ENCODE results near the gene WNT6. TPM values are rescaled to one million over a fixed set of nuclear protein-coding genes. Genes with fewer than 3 reads are reported as not detected.

The WNT6 gene
- total and polyA plus RNA-seq, 4 donors: 0.08 to 0.20 TPM; not detected in 2

DNA sequence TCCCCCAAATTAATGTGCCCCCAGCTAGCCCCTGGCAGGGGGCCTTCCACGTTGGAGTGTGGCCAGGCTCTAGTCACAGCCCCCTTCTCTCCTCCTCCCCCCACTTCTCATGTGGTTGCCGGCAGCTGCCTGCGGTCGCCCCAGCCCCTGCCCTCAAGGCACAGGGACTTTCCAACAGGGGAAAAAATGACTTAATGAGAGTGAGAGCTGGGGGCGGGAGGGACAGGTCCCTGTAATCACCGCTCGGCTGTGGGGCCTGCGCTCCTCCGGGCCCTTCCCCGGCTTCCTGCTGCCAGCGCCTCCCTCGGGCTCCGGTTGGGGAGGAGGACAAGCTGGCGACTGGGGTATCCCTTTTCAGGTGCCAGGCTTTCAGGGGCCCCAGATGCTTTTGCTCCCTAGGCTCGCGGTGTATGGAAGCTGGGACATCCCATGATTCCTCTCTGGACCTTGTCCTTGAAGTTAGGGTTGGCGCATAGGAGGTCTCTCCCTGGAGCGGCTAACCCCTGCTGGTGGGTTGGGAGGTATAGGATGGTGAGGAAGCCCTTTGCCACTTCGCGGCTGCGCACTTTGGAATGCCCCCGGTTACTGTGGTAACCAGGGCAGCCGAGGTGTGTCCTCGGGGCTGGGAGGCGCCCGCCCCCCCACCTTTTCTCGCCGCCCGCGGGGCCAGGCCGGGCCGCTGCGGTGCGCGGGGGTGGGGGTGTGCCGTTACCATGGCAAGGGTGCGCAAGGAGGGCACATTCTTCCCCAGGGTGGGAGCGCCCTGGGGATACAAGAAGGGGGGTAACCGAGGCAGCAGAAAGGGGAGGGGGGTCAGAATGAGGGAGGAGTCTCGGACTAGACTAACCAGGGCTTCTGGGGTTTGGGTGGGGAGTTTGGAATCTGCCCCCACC is 37.1 kb downstream of the WNT6 start:
- H3K9me3 ChIP-seq (ENCODE audit: control insufficient read depth in 4 of 4, low read length in 3 of 4): no peaks in the 10 kb centered on the region
- peak; percentile 20 for DNase-seq (ENCODE audit: low spot score)
- H3K4me3 ChIP-seq (ENCODE audit: low read depth in 1 of 3, low read length in 3 of 3): peak overlapping the region in 1 of 3 donors; percentile 12
- TF ChIP-seq CTCF (IDR thresholded peaks at IDR 0.05; ENCODE audit: low read depth, low read length, missing input control) (no peak), FOXA1 (IDR thresholded peaks at IDR 0.05) (no peak), EGR1 (IDR thresholded peaks at IDR 0.05; ENCODE audit: low read depth in 2 of 2) (no peak), YY1 (IDR thresholded peaks at IDR 0.05) (no peak), TAF1 (conservative IDR thresholded peaks at IDR 0.05) (no peak), HNF4G (IDR thresholded peaks at IDR 0.05) (no peak), RAD21 (IDR thresholded peaks at IDR 0.05) (no peak), MAX (IDR thresholded peaks at IDR 0.05) (no peak), RXRA (IDR thresholded peaks at IDR 0.05) (no peak), JUND (IDR thresholded peaks at IDR 0.05) (no peak), FOXA2 (IDR thresholded peaks at IDR 0.05) (no peak), SP1 (IDR thresholded peaks at IDR 0.05) (no peak), NR2F2 (IDR thresholded peaks at IDR 0.05) (no peak)
- H3K27me3 ChIP-seq (ENCODE audit: control insufficient read depth in 4 of 4, insufficient read depth in 4 of 4, low read length in 3 of 4): peaks cover 4 to 19% (median 9%) of the 10 kb centered on the region in 4 donors
- 3% methylated on average over 40 of the region's 40 CpGs for WGBS
- no peak overlapping the region for H3K27ac ChIP-seq (ENCODE audit: low read depth in 1 of 2, low read length in 2 of 2)
- no peak overlapping the region for H3K9ac ChIP-seq (ENCODE audit: low read depth in 1 of 2, low read length in 2 of 2)
- H3K4me1 ChIP-seq (ENCODE audit: control insufficient read depth in 4 of 4, insufficient read depth in 4 of 4, low read length in 3 of 4): peaks cover 4 to 21% (median 13%) of the 10 kb centered on the region in 4 donors
- no peaks in the 10 kb centered on the region for H3K36me3 ChIP-seq (ENCODE audit: control insufficient read depth in 4 of 4, insufficient read depth in 3 of 4, low read depth in 1 of 4, low read length in 3 of 4)

DNA sequence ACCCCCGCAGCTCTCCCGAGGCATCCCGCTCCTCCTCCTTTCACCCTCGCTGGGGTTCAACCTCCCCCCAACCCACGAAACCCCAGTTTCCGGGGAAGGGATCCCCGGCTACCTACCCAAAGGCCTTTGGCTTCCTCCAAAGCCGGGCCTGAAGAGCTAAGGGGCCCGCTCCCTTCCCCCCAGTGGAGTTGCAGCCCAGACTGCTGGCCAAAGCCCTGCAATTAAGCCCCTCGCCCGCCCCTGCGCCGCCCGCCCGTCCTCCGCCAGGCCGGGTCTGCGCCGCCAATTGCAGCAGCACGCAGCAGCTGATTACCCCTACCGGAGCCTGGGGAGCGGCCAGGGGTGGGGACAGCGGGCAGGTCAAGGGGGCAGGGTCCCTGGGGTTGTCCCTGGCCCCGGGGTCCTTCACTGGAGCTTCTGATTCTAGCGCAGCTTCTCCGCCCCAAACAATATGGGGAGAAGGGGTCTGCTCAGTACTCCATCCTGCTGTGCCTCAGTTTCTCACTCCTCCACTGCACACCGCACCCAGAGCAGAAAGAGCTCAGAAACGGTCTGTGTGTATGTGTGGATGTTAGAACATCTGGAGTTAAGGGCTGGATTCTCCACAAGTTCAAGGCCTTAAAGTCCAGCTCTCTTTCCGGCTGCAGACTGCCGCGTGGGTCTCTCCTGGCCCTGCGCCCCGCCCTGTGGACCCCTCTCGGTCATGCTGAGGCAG is 37.9 kb downstream of the WNT6 start:
- Histone ChIP-seq H3K4me3 (ENCODE audit: low read depth in 1 of 3, low read length in 3 of 3) (no peak overlapping the region), H3K9ac (ENCODE audit: low read depth in 1 of 2, low read length in 2 of 2) (no peak overlapping the region), H3K4me1 (ENCODE audit: control insufficient read depth in 4 of 4, insufficient read depth in 4 of 4, low read length in 3 of 4) (peaks cover 4 to 17% (median 11%) of the 10 kb centered on the region in 4 donors), H3K27ac (ENCODE audit: low read depth in 1 of 2, low read length in 2 of 2) (no peak overlapping the region), H3K36me3 (ENCODE audit: control insufficient read depth in 4 of 4, insufficient read depth in 3 of 4, low read depth in 1 of 4, low read length in 3 of 4) (no peaks in the 10 kb centered on the region), H3K27me3 (ENCODE audit: control insufficient read depth in 4 of 4, insufficient read depth in 4 of 4, low read length in 3 of 4) (peaks cover 4 to 19% (median 9%) of the 10 kb centered on the region in 4 donors), H3K9me3 (ENCODE audit: control insufficient read depth in 4 of 4, low read length in 3 of 4) (no peaks in the 10 kb centered on the region)
- WGBS: 7% methylated on average over 34 of the region's 34 CpGs
- no peak for DNase-seq (ENCODE audit: low spot score)
- TF ChIP-seq TAF1 (conservative IDR thresholded peaks at IDR 0.05): no peak
- no peak for TF ChIP-seq CTCF (IDR thresholded peaks at IDR 0.05; ENCODE audit: low read depth, low read length, missing input control)
- TF ChIP-seq FOXA1 (IDR thresholded peaks at IDR 0.05): no peak
- no peak for TF ChIP-seq HNF4G (IDR thresholded peaks at IDR 0.05)
- TF ChIP-seq RXRA (IDR thresholded peaks at IDR 0.05): no peak
- no peak for TF ChIP-seq MAX (IDR thresholded peaks at IDR 0.05)
- no peak for TF ChIP-seq REST (IDR thresholded peaks at IDR 0.05)
- no peak for TF ChIP-seq JUND (IDR thresholded peaks at IDR 0.05)
